Hematopoietic multipotent progenitor cell treated with erythropoietin and hydrocortisone succinate and interleukin-3 and kit ligand, for 4 days (in vitro differentiated cells): ENCODE data around the gene ENDOV.
A peak's percentile ranks its signal among the peaks of the same experiment; 100 is the strongest.

Source experiments
- DNase-seq: peaks from one replicate; pipeline ENCODE4 v3.0.0-alpha.2; 2015

The ENDOV gene

DNA sequence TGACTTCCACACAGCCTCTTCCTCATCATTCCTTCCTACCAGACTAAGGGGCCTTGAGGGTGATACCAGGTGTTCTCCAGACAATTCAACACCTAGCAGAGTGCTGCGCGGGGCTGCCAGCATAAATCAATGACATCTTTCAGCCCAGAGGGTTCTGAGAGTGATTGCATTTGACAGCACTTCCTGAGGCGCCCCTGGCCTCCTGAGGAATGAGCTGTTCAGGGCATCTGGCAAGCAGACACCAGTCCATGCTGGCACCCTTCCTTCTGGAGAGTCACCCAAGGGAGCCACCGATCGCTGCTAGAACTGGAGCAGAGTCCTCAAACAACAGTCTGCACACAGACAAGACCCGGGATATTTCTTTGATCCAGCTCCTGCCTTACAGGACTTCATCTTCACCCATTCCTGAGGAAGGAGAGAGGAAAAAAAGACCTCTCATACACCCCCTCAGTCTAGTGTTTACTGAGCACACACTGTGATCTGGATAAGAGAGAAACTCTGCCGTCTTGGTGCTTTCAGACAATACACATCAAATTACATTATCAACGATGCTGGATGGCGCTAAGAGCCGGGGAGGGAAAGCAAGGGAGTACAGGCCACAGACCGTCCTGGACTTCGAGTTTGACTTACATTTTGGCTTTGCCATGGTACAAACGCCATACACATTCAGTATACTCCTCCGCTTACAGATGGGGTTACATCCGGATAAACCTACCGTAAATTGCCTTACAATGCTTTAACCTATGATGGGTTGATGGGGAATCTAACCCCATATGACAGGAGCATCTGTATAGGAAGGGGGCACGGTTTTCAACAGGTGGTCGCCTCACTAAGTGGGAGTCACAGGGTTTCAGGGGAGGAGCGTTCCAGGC is 38.4 kb downstream of the ENDOV start:
- DNase-seq, result no peak

DNA sequence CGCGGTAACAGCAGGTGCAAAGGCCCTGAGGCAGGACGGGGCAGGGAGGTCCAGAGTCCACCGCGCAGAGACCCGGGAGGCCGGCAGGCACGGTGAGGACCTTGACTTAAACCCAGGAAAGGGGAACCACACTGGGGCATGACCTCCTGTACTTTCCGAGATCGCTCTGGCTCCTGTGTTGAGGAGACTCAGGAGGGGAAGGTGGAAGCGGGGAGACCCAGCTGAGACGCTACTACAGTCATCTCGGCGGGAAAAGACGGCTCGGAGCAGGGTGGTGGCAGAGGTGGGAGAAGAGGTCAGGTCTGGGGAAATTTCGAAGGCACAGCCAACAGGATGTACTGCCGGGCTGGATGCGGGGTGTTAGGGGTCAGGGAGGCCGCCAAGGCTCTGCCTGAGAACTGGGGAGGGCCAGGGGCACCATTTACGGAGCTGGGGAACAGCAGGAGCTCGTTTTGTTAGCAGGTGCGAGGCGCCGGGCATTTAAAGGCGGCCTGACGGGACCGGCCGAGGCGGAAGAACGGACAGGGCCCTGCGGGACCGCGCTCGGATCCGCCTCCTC is 39.1 kb downstream of the ENDOV start:
- DNase-seq, result no peak

DNA sequence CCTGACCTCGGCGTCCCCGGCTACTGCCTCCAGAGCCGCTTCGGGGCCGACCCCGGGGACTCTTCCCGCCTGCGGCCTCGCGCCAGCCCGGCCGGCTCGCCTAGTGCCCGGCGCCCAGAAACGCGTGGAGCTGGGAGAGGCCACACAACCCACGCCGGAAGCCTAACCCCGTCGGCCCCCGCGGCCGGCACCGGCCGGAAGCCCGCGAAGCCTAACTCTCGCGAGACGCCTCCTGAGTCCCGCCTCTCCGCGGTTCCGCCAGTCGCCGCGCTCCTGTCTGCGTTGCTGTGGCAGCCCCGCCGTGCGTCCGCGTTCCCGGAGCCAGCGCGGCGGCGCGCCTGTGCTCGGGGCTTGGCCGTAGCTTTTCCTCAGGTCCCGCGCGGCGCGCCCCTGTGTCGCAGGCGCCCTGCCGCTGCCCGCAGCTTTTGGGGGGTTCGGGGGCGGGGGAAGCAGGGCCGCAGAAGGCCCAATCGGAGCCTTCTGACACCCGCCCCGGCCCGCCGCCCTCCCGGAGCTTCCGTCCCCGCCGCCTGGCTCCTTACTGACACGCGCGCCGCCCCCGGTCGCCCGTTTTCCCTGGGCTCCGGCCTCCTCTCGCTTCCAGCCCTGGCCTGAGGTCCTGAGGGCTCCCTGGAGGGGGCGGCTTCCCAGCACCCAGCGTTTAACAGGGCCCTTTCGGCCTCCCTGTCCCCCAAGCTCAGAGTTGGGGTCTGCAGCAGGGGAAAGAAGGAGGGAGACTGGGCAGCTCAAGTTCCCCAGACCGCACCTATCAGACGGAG is 39.8 kb downstream of the ENDOV start:
- peak; percentile 98 for DNase-seq

DNA sequence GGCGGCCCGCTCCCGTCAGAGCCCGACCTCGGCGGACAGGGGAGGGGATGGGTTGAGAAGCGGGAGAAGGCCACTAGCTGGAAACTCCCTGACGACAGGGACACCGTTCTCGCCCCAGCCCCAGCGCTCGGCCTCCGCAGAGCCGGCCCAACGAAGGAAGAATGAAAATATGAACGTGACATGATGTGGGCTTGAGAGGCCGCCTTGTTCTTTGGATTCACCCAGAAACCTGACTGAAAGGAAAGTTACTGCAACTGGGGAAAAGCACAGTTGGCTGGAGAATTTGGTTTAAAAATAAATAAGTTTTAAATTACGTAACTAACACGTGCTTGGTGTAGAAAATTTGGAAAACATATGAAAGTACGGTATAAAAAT is 40.4 kb downstream of the ENDOV start:
- peak; percentile 81 for DNase-seq

DNA sequence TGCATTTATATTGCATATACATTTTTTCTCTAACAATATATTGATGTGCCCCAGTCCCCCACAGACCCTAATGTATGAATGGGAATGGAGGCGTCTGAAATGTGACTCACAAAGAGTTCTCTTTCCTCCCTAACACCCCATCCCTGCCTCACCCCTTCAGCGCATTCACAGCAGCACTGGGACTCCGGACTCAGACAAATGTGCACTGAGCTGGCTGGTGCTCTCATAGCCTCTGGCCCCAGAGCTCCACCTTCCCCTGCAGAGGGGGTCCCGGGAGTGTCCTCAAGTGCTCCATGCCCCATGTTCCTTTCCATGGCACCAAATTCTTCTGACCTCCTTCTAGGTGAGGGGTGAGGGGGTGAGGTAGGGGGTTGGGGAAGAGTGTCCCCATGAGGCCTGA is 40.8 kb downstream of the ENDOV start:
- DNase-seq, result no peak

DNA sequence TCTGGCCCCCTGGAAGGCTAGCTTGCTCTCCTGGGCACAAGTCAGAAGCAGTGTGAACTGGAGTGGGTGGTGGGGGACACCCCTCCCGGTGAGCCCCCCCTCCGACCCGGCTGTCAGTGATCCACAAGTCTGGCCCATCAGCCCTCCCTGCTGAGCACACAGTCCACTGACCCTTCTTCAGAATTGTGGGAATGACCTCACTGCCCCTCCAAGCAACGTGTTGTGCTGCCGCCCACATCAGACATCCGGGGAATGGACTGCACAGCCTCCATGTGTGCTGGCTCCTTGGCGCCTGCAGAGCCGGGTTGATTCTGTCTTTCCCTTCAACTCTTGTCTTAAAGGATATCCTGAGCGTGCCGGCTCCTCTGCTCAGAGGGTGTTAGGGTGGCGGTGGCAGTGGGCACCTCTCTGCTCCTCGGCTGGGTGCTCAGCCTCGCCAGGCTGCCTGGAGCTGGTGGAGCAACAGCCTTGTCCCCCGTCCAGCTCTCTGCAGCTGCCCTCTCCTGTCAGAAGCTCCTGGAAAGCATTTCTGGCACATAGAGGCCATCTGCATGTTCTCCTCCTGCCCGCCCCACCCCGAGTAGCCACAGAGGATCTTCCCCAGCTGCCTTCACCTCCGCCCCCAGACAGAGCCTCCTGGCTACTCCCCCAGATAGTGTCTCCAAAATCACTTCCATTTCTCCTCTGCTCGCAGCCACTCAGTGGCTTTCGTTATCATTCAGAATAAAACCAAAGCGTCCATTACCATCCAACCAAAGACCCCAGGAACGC is 41.7 kb downstream of the ENDOV start:
- no peak for DNase-seq

DNA sequence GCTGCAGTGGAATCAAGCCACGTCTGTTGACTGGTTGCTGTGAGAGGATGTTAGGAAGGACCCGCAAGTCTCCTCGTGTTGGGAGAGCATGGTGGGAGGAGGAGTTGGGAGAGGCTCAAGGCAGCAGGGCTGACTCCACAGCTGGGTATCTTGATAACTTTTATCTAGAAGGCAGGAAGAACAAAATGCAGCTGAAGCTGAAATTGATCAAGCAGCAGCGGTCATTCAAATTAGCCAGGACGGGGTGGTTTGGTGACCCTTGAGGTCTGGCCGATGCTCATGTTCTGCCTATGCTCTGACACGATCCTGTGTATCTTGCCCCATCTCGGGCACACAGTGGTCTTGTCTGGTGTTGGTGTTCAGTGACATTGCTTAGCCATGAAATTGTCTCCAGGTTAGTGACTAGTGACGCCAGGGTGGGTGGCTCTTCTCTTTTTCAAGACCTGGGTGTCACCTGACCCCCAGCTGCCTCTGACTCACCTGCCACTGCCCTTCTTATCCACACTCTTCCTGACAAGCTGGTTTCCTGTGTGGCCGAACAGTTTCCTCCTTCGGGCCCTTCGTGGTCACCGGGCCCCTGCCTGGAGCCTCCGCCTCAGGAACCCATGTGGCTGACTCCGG is 42.4 kb downstream of the ENDOV start:
- peak; percentile 55 for DNase-seq

DNA sequence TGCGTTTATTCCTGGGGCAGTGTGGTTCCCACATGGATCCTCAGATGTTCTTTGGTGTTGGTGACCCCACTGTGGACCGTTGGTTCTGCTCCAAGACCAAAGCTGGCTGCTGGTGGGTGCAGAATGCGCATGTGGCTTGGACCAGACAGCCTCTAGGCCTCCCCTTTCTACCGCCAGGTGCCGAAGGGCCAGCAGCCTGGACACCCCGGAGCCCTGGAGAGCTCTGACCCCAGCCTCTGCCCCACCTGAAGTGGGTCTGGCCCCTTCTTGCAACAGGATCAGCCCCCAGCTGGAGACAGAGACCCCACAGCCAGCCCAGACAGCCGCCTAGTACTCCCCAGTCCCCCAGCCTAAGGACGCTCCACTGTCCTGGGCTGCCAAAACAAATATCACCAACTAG is 43.0 kb downstream of the ENDOV start:
- no peak for DNase-seq

DNA sequence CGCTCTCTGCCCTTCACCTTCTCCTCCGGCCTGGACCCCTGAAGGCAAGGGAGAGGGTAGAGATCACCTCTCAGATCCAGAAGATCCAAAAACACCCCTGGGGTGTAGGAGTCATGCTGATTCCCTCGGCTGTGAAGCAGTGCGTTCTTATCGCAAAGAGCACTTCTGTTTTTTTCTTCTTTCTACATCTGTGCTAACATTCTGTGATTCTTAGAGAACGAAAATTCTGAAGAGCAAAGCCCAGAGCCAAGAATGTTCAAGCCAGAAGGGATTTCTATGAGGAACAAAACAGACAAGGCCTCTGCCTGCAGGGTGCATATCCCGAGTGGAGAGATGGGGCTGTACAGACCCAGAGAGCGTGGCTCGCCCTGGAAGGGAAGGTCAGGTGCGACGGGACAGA is 44.3 kb downstream of the ENDOV start:
- DNase-seq, result no peak

DNA sequence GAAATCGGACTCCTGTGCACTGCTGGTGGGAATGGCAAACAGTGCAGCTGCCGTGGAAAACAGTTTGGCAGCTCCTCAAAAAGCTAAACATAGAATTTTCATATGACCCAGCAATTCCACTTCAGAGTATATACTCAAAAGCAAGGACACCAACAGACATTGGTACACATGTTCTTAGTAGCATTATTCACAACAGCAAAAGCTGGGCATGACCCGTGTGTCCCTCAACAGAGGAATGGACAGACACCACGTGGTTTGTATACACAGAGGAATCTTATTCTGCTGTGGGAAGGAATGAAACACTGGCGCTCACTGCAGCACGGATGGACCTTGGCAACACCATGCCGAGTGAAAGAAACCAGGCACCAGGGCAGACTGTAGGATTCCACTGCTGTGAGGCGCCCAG is 45.5 kb downstream of the ENDOV start:
- DNase-seq, result no peak

DNA sequence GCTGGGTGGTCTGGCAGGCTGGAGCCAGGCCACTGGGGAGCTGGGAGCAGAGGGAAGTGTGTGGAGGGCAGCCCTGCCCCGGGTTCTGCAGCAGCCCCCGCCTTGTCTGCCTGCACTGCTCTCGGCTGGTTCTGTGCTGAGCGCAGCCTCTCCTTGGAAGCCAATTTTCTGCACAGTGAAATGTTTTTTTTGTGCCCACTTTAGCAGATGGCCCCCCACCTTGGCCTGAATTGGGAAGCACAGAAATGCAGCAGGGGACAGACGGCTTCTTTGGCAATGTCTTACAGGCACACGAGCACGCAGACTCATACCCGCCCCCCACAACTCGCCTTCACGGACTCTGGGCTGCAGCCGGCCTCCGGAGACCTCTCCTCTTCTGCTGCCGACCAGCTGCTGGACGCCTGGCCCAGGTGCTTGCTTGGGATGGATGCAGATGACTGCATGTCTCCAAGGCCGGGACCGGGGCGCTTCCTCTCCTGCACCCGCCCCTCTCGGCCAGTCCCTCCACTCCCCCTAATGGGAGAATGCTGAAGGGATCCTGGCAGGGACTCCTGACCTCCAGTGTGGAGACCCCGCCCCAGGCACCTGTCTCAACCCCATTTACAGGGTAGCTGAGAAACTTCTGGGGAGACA is 46.7 kb downstream of the ENDOV start:
- no peak for DNase-seq

DNA sequence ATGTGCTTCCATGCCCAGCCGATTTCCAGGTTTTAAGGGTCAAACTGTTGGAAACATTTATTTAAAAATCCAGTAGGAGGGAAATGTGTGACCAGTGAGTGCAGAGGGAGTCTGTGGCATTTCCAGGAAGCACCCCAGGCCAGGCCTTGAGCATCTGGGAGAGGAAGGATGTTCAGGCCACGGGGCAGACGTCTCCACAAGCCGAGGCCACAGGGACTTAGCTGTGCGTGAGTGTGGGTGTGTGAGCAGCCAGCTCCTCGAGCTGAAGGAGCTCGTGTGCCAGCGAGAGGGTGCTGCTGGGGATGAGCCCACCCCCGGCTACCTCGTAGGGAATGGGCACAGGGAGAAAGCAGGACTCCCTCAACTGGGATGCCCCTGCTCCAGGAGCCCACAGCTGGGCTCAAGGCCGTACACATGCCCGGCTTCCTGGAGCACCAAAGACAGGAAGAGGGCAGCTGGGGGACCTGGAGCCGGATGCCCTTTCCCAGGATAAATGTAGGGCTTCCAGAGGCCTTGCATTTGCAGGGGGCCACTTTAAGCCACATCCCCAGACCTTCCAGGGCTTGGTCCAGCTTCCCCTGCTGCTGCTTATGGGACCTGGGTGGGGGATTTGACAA is 48.9 kb downstream of the ENDOV start:
- no peak for DNase-seq

DNA sequence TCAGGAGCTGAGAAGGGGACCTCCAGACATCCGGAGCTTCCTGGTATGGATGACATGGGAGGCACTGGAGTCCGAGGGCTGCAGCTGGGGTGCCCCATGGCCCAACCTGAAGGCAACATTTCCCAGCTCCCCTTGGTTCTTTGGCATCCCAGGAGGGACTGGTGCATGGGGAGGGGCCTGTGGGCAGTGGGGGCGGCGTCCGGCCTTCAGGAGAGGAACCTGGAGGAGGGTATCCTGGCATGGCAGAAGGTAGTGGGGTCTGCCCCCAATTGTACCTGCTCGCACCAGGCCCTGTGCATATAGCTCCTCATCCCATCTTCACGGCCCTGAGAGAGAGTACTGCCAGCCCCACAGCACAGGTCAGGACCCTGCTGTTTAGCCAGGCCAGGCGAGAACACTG is 49.5 kb downstream of the ENDOV start:
- no peak for DNase-seq

DNA sequence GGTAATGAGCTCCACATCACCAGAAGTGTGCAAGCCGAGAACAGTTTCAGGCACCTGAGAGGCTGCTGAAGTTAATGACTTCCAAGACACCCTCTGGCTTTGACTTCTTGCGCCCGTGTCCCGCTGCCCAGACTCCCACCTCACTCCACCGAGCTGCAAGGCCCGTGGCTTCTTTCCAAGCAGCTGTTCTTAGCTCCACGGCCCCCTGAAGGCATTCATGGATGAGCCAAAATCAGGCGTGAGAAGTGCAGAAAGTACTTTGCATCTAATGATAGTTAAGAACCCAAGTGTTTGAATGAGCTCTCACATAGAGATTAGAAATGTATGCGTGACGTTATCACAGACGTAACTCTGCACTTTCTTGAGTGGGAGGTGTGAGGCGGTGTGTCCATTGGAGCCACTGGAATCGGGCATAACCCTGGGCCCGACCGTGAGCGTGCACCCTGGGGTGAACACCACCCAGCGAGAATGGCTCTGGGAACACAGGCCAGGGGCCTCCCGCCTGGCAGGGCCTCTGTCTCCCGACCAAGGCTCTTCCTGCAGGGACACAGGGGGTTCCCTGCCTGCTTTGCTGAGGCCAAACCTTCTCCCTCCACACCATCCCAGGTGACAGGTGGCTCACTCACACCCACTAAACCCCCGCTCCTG is 50.5 kb downstream of the ENDOV start:
- no peak for DNase-seq

DNA sequence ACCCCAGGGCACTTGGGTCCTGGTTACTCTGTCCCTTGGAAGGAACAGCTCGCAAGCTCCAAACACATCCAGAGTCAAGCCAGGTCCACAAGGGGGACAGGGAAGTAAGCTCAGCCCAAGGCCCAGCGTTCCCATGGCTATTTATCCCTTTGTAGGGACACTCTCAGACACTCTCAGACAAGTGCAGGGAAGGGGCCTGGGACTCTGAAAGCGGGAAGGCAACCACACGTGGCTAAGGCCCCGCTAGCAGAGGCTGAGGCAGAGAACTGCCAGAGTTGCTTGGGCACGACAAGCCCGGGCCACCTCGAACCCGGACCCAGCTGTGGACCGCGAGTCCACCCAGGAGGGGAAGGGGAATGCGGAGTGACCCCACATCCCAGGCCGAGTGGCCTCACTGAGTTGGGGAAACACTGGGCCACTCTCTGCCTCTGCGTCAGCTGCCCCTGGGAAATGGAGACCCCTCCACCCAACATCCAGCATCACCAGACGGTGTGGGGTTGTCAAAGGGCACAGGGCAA is 51.3 kb downstream of the ENDOV start:
- DNase-seq, result no peak

DNA sequence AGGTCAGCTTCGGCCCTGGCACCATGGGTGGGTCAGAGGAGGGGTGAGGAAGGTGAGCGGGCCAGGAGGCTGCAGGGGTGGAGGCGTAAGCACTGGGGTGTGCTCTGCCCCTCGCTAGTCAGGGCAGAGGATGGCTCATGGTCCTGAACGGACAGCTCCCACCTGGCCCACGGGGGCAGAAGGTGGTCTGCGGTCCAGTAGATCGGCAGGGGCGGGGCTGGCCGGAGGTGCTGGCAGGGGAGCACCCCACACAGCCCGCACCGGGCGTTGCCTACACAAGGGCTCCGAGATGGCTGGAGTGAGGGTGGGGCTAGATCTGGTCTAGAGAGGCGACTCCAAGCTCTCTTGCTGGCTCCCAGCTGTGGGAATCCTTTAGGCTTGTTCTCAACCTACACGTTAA is 53.3 kb downstream of the ENDOV start:
- no peak for DNase-seq

DNA sequence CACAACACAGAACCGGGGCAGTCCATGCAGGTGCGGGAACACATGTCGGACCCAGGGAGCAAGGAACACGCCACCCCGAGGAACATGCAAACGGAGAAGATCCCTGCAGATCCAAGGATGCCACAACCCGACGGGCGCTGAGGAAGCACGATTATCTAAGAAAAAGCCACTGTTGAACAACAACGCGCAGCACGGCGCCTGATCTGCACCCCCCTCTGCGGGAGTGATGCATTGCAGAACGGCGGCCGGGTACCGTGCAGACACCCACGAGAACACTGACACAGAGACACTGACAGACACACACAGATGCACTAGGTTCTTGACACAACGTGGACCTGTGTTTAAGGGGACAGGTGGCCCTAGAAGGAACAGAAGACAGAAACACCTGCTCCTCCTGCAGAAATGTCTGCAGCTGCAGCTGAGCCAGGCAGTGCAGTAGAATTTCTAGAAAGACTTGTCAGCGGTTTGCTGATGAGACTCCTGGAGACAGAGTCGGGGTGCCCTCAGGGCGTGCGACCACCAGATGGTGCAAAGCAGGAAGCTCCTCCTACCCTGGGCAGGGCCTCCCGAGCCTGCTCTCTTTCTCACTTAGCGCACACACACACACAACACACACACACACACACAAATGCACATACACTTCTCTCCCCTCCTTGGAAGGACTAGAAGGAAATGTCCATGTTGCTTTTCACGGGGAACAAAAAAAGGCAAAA is 54.0 kb downstream of the ENDOV start:
- DNase-seq, result no peak

DNA sequence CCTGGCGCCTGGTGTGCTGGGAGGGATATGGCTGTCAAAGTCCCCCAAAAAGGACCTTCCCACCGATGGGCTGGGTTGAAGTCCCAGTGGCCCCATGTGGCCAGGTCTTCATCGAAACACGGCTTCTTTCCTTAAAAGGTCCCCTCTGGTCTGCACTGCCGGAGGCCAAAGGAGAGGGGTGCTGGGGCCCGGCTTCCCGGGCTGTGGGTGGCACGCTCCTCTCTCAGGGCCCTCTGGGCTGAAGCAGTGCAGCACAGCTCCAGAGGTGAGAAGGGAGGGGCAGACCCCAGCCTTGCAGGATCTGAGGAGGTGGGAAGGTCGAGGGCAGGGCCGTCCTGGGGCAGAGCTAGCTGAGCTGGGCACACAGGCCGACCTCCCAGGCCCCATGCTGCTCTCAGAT is 54.7 kb downstream of the ENDOV start:
- no peak for DNase-seq

DNA sequence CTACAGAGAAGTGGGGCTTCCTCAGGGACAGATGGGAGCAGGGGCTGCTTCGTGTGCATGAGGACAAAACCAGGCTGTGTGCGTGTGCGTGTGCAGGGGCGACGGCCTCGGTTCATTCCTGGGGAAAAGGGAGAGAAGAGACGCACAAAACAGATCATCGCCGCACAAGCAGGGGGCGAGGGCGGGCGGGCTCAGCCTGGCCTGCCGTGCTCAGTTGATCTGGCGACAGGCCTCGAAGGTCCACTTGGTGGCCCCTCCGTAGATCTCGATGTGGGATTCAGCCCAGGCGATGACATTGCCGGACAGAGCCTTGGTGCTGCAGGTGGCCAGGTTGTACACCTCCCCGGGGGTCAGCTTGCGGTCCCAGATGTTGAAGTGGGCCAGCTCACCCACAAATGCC is 55.6 kb downstream of the ENDOV start:
- DNase-seq, result no peak

DNA sequence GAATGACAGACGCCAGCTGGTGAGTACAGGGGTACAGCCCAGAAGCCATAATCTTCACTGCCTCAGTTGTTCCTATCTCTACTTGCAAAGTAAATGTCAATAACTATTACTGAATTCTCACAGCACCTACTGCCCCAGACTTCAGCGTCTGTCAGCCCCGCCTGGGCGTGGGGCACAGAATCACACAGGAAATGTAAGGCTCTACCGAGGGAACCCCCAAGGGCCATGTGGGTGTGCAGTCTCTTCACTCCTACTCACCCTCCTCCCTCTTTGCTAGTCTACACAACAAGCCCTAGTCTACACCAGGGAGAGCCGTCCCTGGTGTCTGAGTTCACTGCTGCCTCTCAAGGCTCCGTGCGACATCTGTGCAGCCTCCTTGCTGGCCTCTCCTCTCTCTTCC is 57.0 kb downstream of the ENDOV start:
- DNase-seq, result no peak
